ENCODE results near the gene CAAP1. TPM values are rescaled to one million over a fixed set of nuclear protein-coding genes. Genes with fewer than 3 reads are reported as not detected.

The CAAP1 gene
- total and polyA plus RNA-seq, 7 experiments from 2014 or later = 11.8 to 19.6 (median 14.2) TPM

DNA sequence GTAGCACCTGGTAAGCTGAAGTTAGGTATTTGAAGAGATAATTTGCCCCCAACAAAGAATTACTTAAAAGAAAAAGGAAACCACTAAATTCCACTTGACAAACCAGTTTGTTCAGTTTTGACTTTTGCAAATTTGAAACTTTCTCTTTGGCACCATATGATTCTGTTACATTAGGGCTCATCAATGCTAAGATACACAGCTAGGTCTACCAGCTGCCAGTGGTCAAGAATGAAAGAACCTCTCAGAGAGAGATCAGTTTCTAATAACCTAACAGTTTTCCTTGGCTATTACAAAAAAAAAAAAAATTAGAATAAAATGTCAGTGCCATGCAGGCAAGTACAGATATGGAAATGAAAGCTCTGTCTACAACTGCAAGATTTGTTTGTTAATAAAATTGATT, 92.3 kb downstream of the CAAP1 start:
- ATAC-seq = no peak
- ChIA-PET POLR2A (no interaction called here), CTCF (no interaction called here)
- H3K27ac ChIP-seq (ENCODE audit: low read depth, low read length) = no peak overlapping the region
- intact Hi-C loops (cut with micrococcal nuclease) = no loop called here
- H3K27ac Mint-ChIP-seq = no peak overlapping the region
- H3K4me1 ChIP-seq (ENCODE audit: control insufficient read depth in 2 of 2, insufficient read depth in 2 of 2, low read length in 2 of 2) = no peaks in the 10 kb centered on the region
- H3K36me3 Mint-ChIP-seq = no peaks in the 10 kb centered on the region
- H3K9me3 Mint-ChIP-seq = peaks cover 0 to under 1% (median 0%) of the 10 kb centered on the region in 11 donors
- H3K4me3 Mint-ChIP-seq = no peak overlapping the region
- H3K27me3 ChIP-seq (ENCODE audit: control insufficient read depth in 2 of 2, insufficient read depth in 2 of 2, low read length in 2 of 2) = no peaks in the 10 kb centered on the region
- H3K36me3 ChIP-seq (ENCODE audit: control insufficient read depth in 2 of 3, insufficient read depth in 3 of 3, low read length in 3 of 3) = no peaks in the 10 kb centered on the region
- no peaks in the 10 kb centered on the region for H3K4me1 Mint-ChIP-seq
- no peaks in the 10 kb centered on the region for H3K27me3 Mint-ChIP-seq
- no peaks in the 10 kb centered on the region for H3K9me3 ChIP-seq (ENCODE audit: control insufficient read depth in 2 of 3, low read length in 3 of 3)
- no peak overlapping the region for H3K4me3 ChIP-seq (ENCODE audit: low read length)
- DNase-seq = no peak

GRCh38 chr9:26791274-26791673, 101.3 kb downstream of the CAAP1 start:
- no peaks in the 10 kb centered on the region for H3K4me1 Mint-ChIP-seq
- H3K36me3 Mint-ChIP-seq = no peaks in the 10 kb centered on the region
- no peak overlapping the region for H3K27ac Mint-ChIP-seq
- ATAC-seq (no peak), DNase-seq (no peak)
- peaks cover 0 to 4% (median 0%) of the 10 kb centered on the region in 5 donors for H3K27me3 Mint-ChIP-seq
- no peak overlapping the region for H3K4me3 ChIP-seq (ENCODE audit: low read length)
- H3K4me1 ChIP-seq (ENCODE audit: control insufficient read depth in 2 of 2, insufficient read depth in 2 of 2, low read length in 2 of 2) = no peaks in the 10 kb centered on the region
- ChIA-PET CTCF (no interaction called here), POLR2A (no interaction called here)
- no peak overlapping the region for H3K4me3 Mint-ChIP-seq
- H3K27me3 ChIP-seq (ENCODE audit: control insufficient read depth in 2 of 2, insufficient read depth in 2 of 2, low read length in 2 of 2) = no peaks in the 10 kb centered on the region
- no peak overlapping the region for H3K27ac ChIP-seq (ENCODE audit: low read depth, low read length)
- peaks cover 0 to 17% (median 4%) of the 10 kb centered on the region in 11 donors for H3K9me3 Mint-ChIP-seq
- H3K36me3 ChIP-seq (ENCODE audit: control insufficient read depth in 2 of 3, insufficient read depth in 3 of 3, low read length in 3 of 3) = no peaks in the 10 kb centered on the region
- H3K9me3 ChIP-seq (ENCODE audit: control insufficient read depth in 2 of 3, low read length in 3 of 3) = no peaks in the 10 kb centered on the region
- intact Hi-C loops (cut with micrococcal nuclease) = no loop called here

Other genes with a start within 250 kb of the CAAP1 start
- 10 to 100 TPM; 22.4 to 33.6 (median 24.7) TPM for gene PLAA, start 54.4 kb upstream of the CAAP1 start, total RNA-seq
- 10 to 100 TPM; 17.6 to 17.9 TPM for gene PLAA, start 54.4 kb upstream of the CAAP1 start, polyA plus RNA-seq
- 10 to 100 TPM in 2 of 5 experiments, 1 to 10 TPM in 3; 8.0 to 11.6 (median 9.7) TPM for gene IFT74, start 63.6 kb upstream of the CAAP1 start, total RNA-seq
- gene IFT74, start 63.6 kb upstream of the CAAP1 start, polyA plus RNA-seq = 10 to 100 TPM in 1 of 2 donors, 1 to 10 TPM in 1; 9.0 to 12.4 TPM
- gene LRRC19, start 112.9 kb upstream of the CAAP1 start, total RNA-seq = not detected
- gene LRRC19, start 112.9 kb upstream of the CAAP1 start, polyA plus RNA-seq = not detected
- gene TEK, start 216.4 kb upstream of the CAAP1 start, total RNA-seq = not detected
- not detected for gene TEK, start 216.4 kb upstream of the CAAP1 start, polyA plus RNA-seq